Measurements from ENCODE around the gene NLGN1.

The NLGN1 gene

DNA sequence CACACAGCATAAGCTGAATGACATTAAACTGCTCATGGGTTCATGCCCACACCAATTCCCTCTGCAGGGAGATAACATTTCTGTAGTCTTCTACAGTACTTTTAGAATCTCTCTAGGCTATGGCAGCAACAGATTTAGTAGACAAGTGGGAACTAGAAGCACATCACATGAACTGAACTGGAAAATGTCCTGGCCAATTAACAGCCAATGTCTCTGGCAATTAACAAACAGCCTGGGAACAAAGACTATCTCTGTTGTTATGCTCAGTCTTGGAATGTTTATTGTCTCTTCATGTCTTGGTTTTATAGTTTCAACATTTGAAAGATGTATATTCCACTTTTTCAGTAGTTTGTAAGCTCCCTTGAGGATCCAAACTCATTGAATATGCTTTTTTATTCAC, 938.4 kb downstream of the NLGN1 start:
- Histone ChIP-seq H3K4me3 (ENCODE audit: low read depth, low read length, poor library complexity, severe bottlenecking) (no peak overlapping the region), H3K9ac (ENCODE audit: low read length) (no peak overlapping the region), H3F3A (ENCODE audit: insufficient read depth, low read length) (no peaks in the 10 kb centered on the region), H3K9me3 (ENCODE audit: low read length) (no peaks in the 10 kb centered on the region), H2AFZ (ENCODE audit: low read length) (no peak overlapping the region), H3K27me3 (ENCODE audit: insufficient read depth, low read length) (no peaks in the 10 kb centered on the region), H3K4me2 (ENCODE audit: low read length) (no peak overlapping the region), H3K27ac (ENCODE audit: low read depth, low read length, poor library complexity, severe bottlenecking) (no peak overlapping the region), H3K9me2 (ENCODE audit: low read depth, low read length) (no peaks in the 10 kb centered on the region), H3K79me2 (ENCODE audit: insufficient read depth, low read length) (no peaks in the 10 kb centered on the region), H4K20me1 (ENCODE audit: insufficient read depth, low read length) (no peaks in the 10 kb centered on the region), H3K36me3 (ENCODE audit: insufficient read depth, low read length) (no peaks in the 10 kb centered on the region), H3K4me1 (ENCODE audit: insufficient read depth, low read length, severe bottlenecking) (no peaks in the 10 kb centered on the region)
- no peak for TF ChIP-seq EZH2 (IDR thresholded peaks at IDR 0.05; ENCODE audit: borderline replicate concordance, low read length)
- TF ChIP-seq, protein P1, sequence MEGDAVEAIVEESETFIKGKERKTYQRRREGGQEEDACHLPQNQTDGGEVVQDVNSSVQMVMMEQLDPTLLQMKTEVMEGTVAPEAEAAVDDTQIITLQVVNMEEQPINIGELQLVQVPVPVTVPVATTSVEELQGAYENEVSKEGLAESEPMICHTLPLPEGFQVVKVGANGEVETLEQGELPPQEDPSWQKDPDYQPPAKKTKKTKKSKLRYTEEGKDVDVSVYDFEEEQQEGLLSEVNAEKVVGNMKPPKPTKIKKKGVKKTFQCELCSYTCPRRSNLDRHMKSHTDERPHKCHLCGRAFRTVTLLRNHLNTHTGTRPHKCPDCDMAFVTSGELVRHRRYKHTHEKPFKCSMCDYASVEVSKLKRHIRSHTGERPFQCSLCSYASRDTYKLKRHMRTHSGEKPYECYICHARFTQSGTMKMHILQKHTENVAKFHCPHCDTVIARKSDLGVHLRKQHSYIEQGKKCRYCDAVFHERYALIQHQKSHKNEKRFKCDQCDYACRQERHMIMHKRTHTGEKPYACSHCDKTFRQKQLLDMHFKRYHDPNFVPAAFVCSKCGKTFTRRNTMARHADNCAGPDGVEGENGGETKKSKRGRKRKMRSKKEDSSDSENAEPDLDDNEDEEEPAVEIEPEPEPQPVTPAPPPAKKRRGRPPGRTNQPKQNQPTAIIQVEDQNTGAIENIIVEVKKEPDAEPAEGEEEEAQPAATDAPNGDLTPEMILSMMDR (IDR thresholded peaks at IDR 0.05; ENCODE audit: low read length) = no peak

Measured in OCI-LY1 (cell line).